ENCODE data around the gene AMPD2. TPM values are rescaled to one million over a fixed set of nuclear protein-coding genes. Genes with fewer than 3 reads are reported as not detected.

AMPD2 gene
- total and polyA plus RNA-seq, 5 experiments from 2014 or later, result 21.9 to 76.0 (median 33.9) TPM

DNA sequence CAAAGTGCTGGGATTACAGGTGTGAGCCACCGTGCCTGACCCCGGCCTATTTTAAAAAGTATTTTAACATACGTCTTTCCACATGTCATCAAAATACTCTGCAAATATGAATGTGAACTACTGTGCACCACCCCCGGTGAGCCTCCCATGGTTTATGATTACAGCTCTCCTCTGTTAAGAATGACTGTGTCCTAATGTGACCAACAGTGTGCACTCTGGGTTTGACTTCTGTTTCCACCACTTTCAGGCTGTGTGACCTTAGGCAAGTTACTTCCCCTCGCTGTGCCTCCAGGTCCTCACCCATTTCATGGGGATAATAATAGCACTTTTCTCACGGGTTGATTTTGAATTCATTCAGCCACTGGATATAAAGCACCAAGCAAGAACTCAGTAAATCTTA lies 14.7 kb downstream of the AMPD2 start:
- Mint-ChIP-seq H3K27me3 (peaks cover 0 to 2% (median 0%) of the 10 kb centered on the region in 5 donors), H3K36me3 (peaks cover 0 to 28% (median 0%) of the 10 kb centered on the region in 3 donors), H3K27ac (peak overlapping the region in 7 of 10 donors; percentile 20 to 68 (median 45)), H3K4me3 (peak overlapping the region in 1 of 10 donors; percentile 15), H3K4me1 (peaks cover 6 to 16% (median 13%) of the 10 kb centered on the region in 4 donors), H3K9me3 (no peaks in the 10 kb centered on the region)
- POLR2A ChIA-PET, result no interaction called here
- ATAC-seq (no peak), DNase-seq (no peak)

DNA sequence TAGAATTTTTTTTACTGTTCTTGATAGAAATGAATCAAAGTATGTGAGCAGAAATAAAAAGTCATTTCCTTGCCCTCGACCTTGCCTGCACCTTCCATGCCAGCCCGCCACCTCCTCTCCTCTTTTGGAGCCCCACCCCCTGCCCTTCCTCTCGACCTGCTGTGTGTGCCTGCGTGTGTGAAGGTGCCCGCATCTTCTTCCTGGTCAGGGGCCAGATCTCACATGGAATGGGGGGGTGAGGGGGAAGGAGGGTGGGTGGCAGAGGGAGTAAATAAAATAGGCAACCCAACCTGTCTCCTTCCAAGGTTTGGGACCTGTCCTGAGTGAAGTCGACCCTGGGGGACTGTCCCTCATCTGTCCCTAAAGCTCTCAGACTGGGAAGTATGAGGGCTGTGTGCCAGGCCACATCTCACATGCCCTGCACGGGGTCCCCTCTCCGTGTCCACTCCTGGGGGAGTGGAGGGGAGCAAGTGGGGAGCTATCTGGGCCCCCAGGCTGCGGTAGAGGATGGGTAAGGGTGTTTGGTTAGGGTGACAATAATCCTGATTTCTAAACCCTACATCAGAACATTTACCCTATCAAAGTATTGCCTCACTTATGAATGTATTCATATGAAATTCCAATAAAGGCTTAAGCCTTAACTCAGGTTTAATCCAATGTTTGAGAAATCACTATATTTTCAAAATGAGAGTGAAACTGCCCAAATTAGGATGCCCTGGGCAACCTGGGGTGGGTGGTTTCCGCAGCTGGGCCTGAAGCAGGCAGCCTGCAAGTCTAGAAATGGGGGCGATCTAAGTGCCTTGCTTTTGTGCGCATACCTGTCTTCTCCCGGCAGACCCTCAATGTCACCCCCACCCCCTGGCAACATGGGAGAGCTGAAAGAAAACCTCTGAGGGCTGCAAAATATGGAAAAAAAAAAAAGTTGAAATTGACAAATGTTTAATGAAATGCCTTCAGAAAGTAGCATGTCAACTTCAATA lies 15.4 kb downstream of the AMPD2 start:
- H3K9me3 Mint-ChIP-seq, result no peaks in the 10 kb centered on the region
- peaks cover 0 to 20% (median 0%) of the 10 kb centered on the region in 3 donors for H3K36me3 Mint-ChIP-seq
- H3K27me3 Mint-ChIP-seq, result peaks cover 0 to 4% (median 0%) of the 10 kb centered on the region in 5 donors
- DNase-seq, result no peak
- peak overlapping the region in 5 of 10 donors; percentile 1 to 41 (median 20) for H3K4me3 Mint-ChIP-seq
- POLR2A ChIA-PET, result no interaction called here
- peak overlapping the region in 9 of 10 donors; percentile 3 to 75 (median 37) for H3K27ac Mint-ChIP-seq
- peaks cover 7 to 19% (median 13%) of the 10 kb centered on the region in 4 donors for H3K4me1 Mint-ChIP-seq
- peak; percentile 68 to 77 for ATAC-seq

DNA sequence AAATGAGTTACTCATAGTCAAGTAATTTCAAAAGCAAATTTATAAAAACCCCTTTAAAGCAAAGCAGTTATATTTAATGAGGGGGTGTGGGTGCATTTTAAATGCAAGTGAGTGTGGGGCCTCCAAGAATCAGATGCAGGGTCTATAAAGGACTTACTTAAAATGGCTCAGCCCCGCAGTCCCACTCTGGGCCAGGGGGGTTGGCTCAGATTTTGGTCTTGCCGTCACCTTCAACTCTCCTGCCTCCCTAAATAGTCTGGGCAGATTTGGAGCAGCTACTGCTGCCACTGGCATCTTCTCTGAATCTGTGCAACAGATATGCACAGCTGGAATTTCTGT lies 16.2 kb downstream of the AMPD2 start:
- H3K4me1 Mint-ChIP-seq, result peaks cover 9 to 25% (median 16%) of the 10 kb centered on the region in 4 donors
- peak overlapping the region in 1 of 10 donors; percentile 25 for H3K27ac Mint-ChIP-seq
- POLR2A ChIA-PET, result no interaction called here
- peaks cover 0 to 5% (median 0%) of the 10 kb centered on the region in 5 donors for H3K27me3 Mint-ChIP-seq
- H3K9me3 Mint-ChIP-seq, result no peaks in the 10 kb centered on the region
- DNase-seq, result no peak
- H3K4me3 Mint-ChIP-seq, result no peak overlapping the region
- ATAC-seq, result no peak
- peaks cover 0 to 19% (median 0%) of the 10 kb centered on the region in 3 donors for H3K36me3 Mint-ChIP-seq

- POLR2A ChIA-PET, result interaction anchor here (0.6 to 0.7 kb wide), 2 partner anchors 22 to 88 kb away, joined by 3 read pairs; partner anchors contain the start of gene GNAI3
- peaks cover 9 to 25% (median 16%) of the 10 kb centered on the region in 4 donors for H3K4me1 Mint-ChIP-seq
- H3K9me3 Mint-ChIP-seq, result no peaks in the 10 kb centered on the region
- H3K27ac Mint-ChIP-seq, result peak overlapping the region in 3 of 10 donors; percentile 25 to 52 (median 41)
- H3K36me3 Mint-ChIP-seq, result peaks cover 0 to 13% (median 0%) of the 10 kb centered on the region in 3 donors
- H3K4me3 Mint-ChIP-seq, result no peak overlapping the region
- peaks cover 0 to 5% (median 0%) of the 10 kb centered on the region in 5 donors for H3K27me3 Mint-ChIP-seq
- DNase-seq (no peak), ATAC-seq (no peak)
Measured at GRCh38 chr1:109636201-109636952, 16.7 kb downstream of the AMPD2 start.

DNA sequence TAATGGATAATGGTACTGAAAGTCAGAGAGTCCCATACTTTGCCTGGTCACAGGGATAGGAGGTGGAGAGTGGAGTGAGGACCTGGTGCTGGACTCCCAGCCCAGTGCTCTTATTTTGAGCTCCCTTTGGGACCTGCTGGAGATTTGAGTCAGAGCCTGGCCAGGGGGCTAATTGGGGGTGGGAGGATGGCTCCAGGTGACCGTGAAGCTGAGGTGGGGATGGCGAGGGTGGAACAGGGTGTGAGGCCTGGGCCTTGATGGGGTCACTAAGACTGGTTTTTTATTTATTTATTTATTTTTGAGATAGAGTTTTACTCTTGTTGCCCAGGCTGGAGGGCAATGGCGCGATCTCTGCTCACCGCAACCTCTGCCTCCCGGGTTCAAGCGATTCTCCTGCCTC lies 17.8 kb downstream of the AMPD2 start:
- no peak for DNase-seq
- H3K36me3 Mint-ChIP-seq, result peaks cover 0 to 6% (median 0%) of the 10 kb centered on the region in 3 donors
- no peaks in the 10 kb centered on the region for H3K9me3 Mint-ChIP-seq
- no peak overlapping the region for H3K4me3 Mint-ChIP-seq
- ATAC-seq, result no peak
- H3K27ac Mint-ChIP-seq, result no peak overlapping the region
- H3K27me3 Mint-ChIP-seq, result peaks cover 0 to 5% (median 0%) of the 10 kb centered on the region in 5 donors
- H3K4me1 Mint-ChIP-seq, result peaks cover 9 to 25% (median 16%) of the 10 kb centered on the region in 4 donors
- POLR2A ChIA-PET, result interaction anchor here (0.7 kb wide), 1 partner anchor 89 kb away, joined by 3 read pairs; the partner anchor contains the start of gene GNAI3

DNA sequence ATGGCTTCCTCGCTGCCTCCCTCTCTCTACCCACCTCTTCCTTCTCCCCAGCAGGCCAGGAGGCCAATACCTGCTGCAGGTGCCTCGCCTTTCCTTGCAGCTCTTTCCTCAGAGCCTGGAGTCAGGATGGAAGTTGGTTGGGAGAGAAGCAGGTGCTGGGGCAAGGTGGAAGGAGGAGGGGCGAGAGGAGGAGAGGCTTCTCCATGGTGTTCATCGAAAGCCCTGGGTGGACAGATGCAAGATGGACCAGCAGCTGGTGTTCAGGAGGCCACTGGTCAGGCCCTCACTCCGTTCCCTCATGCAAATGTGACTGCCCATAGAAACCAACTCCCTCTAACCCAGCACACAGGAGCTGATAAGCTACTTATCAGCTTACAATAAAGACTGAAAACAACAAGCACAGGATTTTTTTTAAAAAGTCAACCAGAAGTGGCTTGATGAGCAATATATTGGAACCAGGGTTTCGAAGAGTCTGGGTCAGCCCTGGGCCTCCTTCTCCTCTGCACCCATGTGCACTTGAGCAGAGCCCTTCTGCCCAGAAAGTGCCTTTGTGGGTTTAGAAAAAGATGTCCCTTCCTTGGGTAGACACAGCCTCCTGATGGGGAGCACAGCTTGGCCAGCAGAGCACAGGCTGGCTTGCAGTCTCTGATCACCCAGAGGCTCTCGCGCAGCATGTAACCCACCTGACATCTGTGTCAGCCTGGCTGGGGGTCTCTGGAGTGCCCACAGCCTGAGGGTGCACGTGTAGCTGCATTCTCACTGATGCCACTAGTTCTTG lies 19.6 kb downstream of the AMPD2 start:
- Mint-ChIP-seq H3K9me3 (no peaks in the 10 kb centered on the region), H3K27ac (no peak overlapping the region), H3K27me3 (peaks cover 0 to 5% (median 0%) of the 10 kb centered on the region in 5 donors), H3K36me3 (no peaks in the 10 kb centered on the region), H3K4me3 (no peak overlapping the region), H3K4me1 (peaks cover 9 to 29% (median 18%) of the 10 kb centered on the region in 4 donors)
- ATAC-seq (no peak), DNase-seq (no peak)
- POLR2A ChIA-PET, result interaction anchor here (0.9 to 1.4 kb wide), 4 partner anchors 14 to 344 kb away, joined by 3 to 5 read pairs (median 4); partner anchors contain the start of gene GNAI3

- H3K27me3 Mint-ChIP-seq, result peaks cover 0 to 7% (median 0%) of the 10 kb centered on the region in 5 donors
- ATAC-seq, result no peak
- H3K27ac Mint-ChIP-seq, result peak overlapping the region in 3 of 10 donors; percentile 33 to 71 (median 71)
Measured at GRCh38 chr1:109639841-109640184, 20.2 kb downstream of the AMPD2 start.

DNA sequence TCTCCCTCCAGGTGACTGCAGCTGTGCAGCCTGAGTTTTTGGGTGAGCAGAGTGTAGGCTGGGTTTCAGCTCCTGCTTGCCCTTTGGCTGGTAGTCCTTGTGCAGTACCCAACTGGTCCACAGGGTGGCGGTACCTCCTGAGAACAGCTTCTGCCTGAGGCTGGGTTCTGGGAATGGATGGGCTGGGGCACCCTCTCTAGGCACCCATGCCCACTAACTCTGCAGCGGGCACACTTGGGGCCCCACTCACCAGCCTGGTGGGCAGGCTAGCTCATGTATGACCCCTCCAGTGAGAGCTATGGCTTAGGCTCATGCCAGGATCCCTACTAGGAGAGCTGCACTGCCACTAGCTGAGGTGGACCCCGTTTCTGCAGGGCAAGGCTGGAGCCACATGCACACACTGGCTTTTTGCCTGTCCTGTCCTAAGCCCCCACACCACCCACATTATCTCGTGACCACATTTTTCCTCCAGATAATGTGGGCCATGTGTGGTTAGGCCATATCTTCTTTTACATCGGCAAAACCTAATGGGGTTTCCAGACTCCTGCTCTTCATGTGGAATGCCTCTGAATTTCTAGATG lies 20.7 kb downstream of the AMPD2 start:
- Mint-ChIP-seq H3K9me3 (no peaks in the 10 kb centered on the region), H3K4me1 (peaks cover 4 to 19% (median 8%) of the 10 kb centered on the region in 4 donors), H3K27me3 (peaks cover 0 to 7% (median 0%) of the 10 kb centered on the region in 5 donors), H3K4me3 (no peak overlapping the region), H3K36me3 (no peaks in the 10 kb centered on the region), H3K27ac (peak overlapping the region in 5 of 10 donors; percentile 28 to 71 (median 34))
- POLR2A ChIA-PET, result interaction anchor here (0.7 to 1.6 kb wide), 10 partner anchors 10 to 344 kb away, joined by 3 to 5 read pairs (median 4); partner anchors contain the start of genes AHCYL1, GNAI3 and GSTM4
- DNase-seq (peak; percentile 69 to 92 (median 84)), ATAC-seq (peak; percentile 72 to 77)

More at GRCh38 chr1:109639841-109640184, 20.2 kb downstream of the AMPD2 start:
- no peak for DNase-seq
- Mint-ChIP-seq H3K4me1 (peaks cover 4 to 24% (median 12%) of the 10 kb centered on the region in 4 donors), H3K9me3 (no peaks in the 10 kb centered on the region), H3K4me3 (no peak overlapping the region), H3K36me3 (no peaks in the 10 kb centered on the region)
- POLR2A ChIA-PET, result interaction anchor here (0.8 to 1.4 kb wide), 6 partner anchors 9 to 345 kb away, joined by 3 to 5 read pairs (median 4); partner anchors contain the start of genes AHCYL1 and GNAI3

- ATAC-seq, result no peak
- Mint-ChIP-seq H3K27ac (no peak overlapping the region), H3K4me3 (no peak overlapping the region), H3K36me3 (no peaks in the 10 kb centered on the region), H3K27me3 (peaks cover 0 to 7% (median 0%) of the 10 kb centered on the region in 5 donors), H3K4me1 (peaks cover 4 to 14% (median 8%) of the 10 kb centered on the region in 4 donors), H3K9me3 (no peaks in the 10 kb centered on the region)
- DNase-seq, result no peak
- POLR2A ChIA-PET, result interaction anchor here (0.6 to 1.6 kb wide), 4 partner anchors 10 to 93 kb away, joined by 3 to 4 read pairs (median 4); partner anchors contain the start of genes GNAI3 and GSTM4
Measured at GRCh38 chr1:109641078-109641740, 21.6 kb downstream of the AMPD2 start.

DNA sequence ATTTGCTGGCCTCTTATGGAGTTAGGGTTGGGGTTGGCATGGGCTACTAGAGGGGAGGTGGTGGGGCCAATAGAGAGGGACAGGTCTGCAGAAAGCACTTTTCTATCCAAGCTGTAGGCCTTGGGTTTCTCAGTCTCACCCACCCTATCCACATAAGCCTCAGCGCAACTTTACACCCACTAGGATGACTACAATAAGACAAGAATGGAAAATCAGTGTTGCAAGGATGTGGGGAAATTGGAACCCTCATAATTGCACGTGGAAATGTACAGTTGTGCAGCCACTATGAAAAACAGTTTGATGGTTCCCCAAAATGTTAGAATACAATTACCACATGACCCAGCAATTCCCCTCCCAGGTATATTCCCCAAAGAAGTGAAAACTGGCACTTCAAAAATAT lies 22.2 kb downstream of the AMPD2 start:
- peaks cover 0 to 7% (median 0%) of the 10 kb centered on the region in 5 donors for H3K27me3 Mint-ChIP-seq
- no peaks in the 10 kb centered on the region for H3K9me3 Mint-ChIP-seq
- no peak overlapping the region for H3K27ac Mint-ChIP-seq
- DNase-seq (no peak), ATAC-seq (no peak)
- H3K4me3 Mint-ChIP-seq, result no peak overlapping the region
- peaks cover 4 to 14% (median 8%) of the 10 kb centered on the region in 4 donors for H3K4me1 Mint-ChIP-seq
- POLR2A ChIA-PET, result interaction anchor here (1.2 to 1.6 kb wide), 2 partner anchors 14 to 94 kb away, joined by 4 read pairs; partner anchors contain the start of genes GNAI3 and GSTM4
- H3K36me3 Mint-ChIP-seq, result no peaks in the 10 kb centered on the region

GRCh38 chr1:109642626-109643025 lies 23.0 kb downstream of the AMPD2 start:
- H3K27me3 Mint-ChIP-seq, result peaks cover 0 to 7% (median 0%) of the 10 kb centered on the region in 5 donors
- H3K9me3 Mint-ChIP-seq, result no peaks in the 10 kb centered on the region
- H3K4me1 Mint-ChIP-seq, result peaks cover 4 to 14% (median 8%) of the 10 kb centered on the region in 4 donors
- DNase-seq (no peak), ATAC-seq (no peak)
- POLR2A ChIA-PET, result no interaction called here
- no peaks in the 10 kb centered on the region for H3K36me3 Mint-ChIP-seq
- peak overlapping the region in 1 of 10 donors; percentile 46 for H3K27ac Mint-ChIP-seq
- no peak overlapping the region for H3K4me3 Mint-ChIP-seq

Data from naive thymus-derived CD8-positive, alpha-beta T cell (primary cell).